ENCODE data around the gene HNRNPK. TPM values are rescaled to one million over a fixed set of nuclear protein-coding genes. Genes with fewer than 3 reads are reported as not detected.
A peak's percentile ranks its signal among the peaks of the same experiment; 100 is the strongest.

Gene HNRNPK
- total RNA-seq, 1 experiment from 2014 or later = 825 TPM

- intact Hi-C loops (cut with micrococcal nuclease) = loop anchor here (1.0 to 5.0 kb wide), 2 partner anchors 282 to 338 kb away; no protein-coding TSS in a partner anchor
- peak overlapping the region; percentile 100 for H3K4me3 Mint-ChIP-seq (ENCODE audit: unreplicated experiment)
- POLR2A ChIA-PET = interaction anchor here (0.6 to 7.0 kb wide), 39 partner anchors 9 to 1529 kb away, joined by 3 to 130 read pairs (median 5); partner anchors contain the start of gene KIF27
- H3K27ac Mint-ChIP-seq (ENCODE audit: low read depth, unreplicated experiment) = peak overlapping the region; percentile 100
- H3K9me3 Mint-ChIP-seq (ENCODE audit: unreplicated experiment) = no peaks in the 10 kb centered on the region
- CTCF ChIA-PET = interaction anchor here (0.6 to 2.2 kb wide), 7 partner anchors 9 to 282 kb away, joined by 3 to 8 read pairs (median 5); no protein-coding TSS in a partner anchor
- H3K36me3 Mint-ChIP-seq (ENCODE audit: insufficient read depth, unreplicated experiment) = peaks cover 64% of the 10 kb centered on the region
- peaks cover 39% of the 10 kb centered on the region for H3K4me1 Mint-ChIP-seq (ENCODE audit: insufficient read depth, unreplicated experiment)
- TF ChIP-seq CTCF (IDR thresholded peaks at IDR 0.05; ENCODE audit: unreplicated experiment) = no peak
- peak; percentile 79 for DNase-seq (ENCODE audit: unreplicated experiment)
- H3K27me3 Mint-ChIP-seq (ENCODE audit: insufficient read depth, unreplicated experiment) = no peaks in the 10 kb centered on the region
- BruUV-seq (replicated peaks) = TSS peak; percentile 29
Observed at GRCh38 chr9:83978992-83979811, 813 bp downstream of the HNRNPK start.

- Mint-ChIP-seq H3K36me3 (ENCODE audit: insufficient read depth, unreplicated experiment) (peaks cover 84% of the 10 kb centered on the region), H3K27ac (ENCODE audit: low read depth, unreplicated experiment) (peak overlapping the region; percentile 100), H3K27me3 (ENCODE audit: insufficient read depth, unreplicated experiment) (no peaks in the 10 kb centered on the region), H3K4me1 (ENCODE audit: insufficient read depth, unreplicated experiment) (peaks cover 31% of the 10 kb centered on the region), H3K9me3 (ENCODE audit: unreplicated experiment) (no peaks in the 10 kb centered on the region), H3K4me3 (ENCODE audit: unreplicated experiment) (peak overlapping the region; percentile 100)
- no peak for TF ChIP-seq CTCF (IDR thresholded peaks at IDR 0.05; ENCODE audit: unreplicated experiment)
- ChIA-PET CTCF (interaction anchor here (1.2 to 1.7 kb wide), 2 partner anchors 195 to 284 kb away, joined by 3 to 6 read pairs; no protein-coding TSS in a partner anchor), POLR2A (interaction anchor here (0.9 to 7.0 kb wide), 7 partner anchors 10 to 262 kb away, joined by 3 to 130 read pairs (median 5); partner anchors contain the start of gene KIF27)
- DNase-seq (ENCODE audit: unreplicated experiment) = no peak
- BruUV-seq (replicated peaks) = no TSS peak
- intact Hi-C loops (cut with micrococcal nuclease) = loop anchor here (5.0 kb wide), 1 partner anchor 340 kb away; no protein-coding TSS in a partner anchor
Observed at GRCh38 chr9:83977196-83977595, 2.8 kb downstream of the HNRNPK start.

GRCh38 chr9:83976372-83976771 is 3.6 kb downstream of the HNRNPK start:
- POLR2A ChIA-PET = interaction anchor here (0.6 to 7.0 kb wide), 3 partner anchors 14 to 515 kb away, joined by 3 to 104 read pairs (median 3); no protein-coding TSS in a partner anchor
- H3K27ac Mint-ChIP-seq (ENCODE audit: low read depth, unreplicated experiment) = peak overlapping the region; percentile 31
- no TSS peak for BruUV-seq (replicated peaks)
- no peak for DNase-seq (ENCODE audit: unreplicated experiment)
- intact Hi-C loops (cut with micrococcal nuclease) = loop anchor here (5.0 kb wide), 1 partner anchor 341 kb away; no protein-coding TSS in a partner anchor
- no peak for TF ChIP-seq CTCF (IDR thresholded peaks at IDR 0.05; ENCODE audit: unreplicated experiment)
- H3K9me3 Mint-ChIP-seq (ENCODE audit: unreplicated experiment) = no peaks in the 10 kb centered on the region
- H3K4me1 Mint-ChIP-seq (ENCODE audit: insufficient read depth, unreplicated experiment) = peaks cover 31% of the 10 kb centered on the region
- peak overlapping the region; percentile 100 for H3K4me3 Mint-ChIP-seq (ENCODE audit: unreplicated experiment)
- peaks cover 92% of the 10 kb centered on the region for H3K36me3 Mint-ChIP-seq (ENCODE audit: insufficient read depth, unreplicated experiment)
- CTCF ChIA-PET = interaction anchor here (1.2 kb wide), 1 partner anchor 285 kb away, joined by 3 read pairs; no protein-coding TSS in a partner anchor
- no peaks in the 10 kb centered on the region for H3K27me3 Mint-ChIP-seq (ENCODE audit: insufficient read depth, unreplicated experiment)

GRCh38 chr9:83975300-83975699 is 4.7 kb downstream of the HNRNPK start:
- intact Hi-C loops (cut with micrococcal nuclease) = loop anchor here (5.0 kb wide), 1 partner anchor 342 kb away; no protein-coding TSS in a partner anchor
- POLR2A ChIA-PET = interaction anchor here (0.6 to 7.0 kb wide), 3 partner anchors 13 to 274 kb away, joined by 3 to 104 read pairs (median 3); no protein-coding TSS in a partner anchor
- peak overlapping the region; percentile 100 for H3K4me3 Mint-ChIP-seq (ENCODE audit: unreplicated experiment)
- CTCF ChIA-PET = no interaction called here
- no TSS peak for BruUV-seq (replicated peaks)
- TF ChIP-seq CTCF (IDR thresholded peaks at IDR 0.05; ENCODE audit: unreplicated experiment) = no peak
- peak overlapping the region; percentile 69 for H3K27ac Mint-ChIP-seq (ENCODE audit: low read depth, unreplicated experiment)
- peaks cover 31% of the 10 kb centered on the region for H3K4me1 Mint-ChIP-seq (ENCODE audit: insufficient read depth, unreplicated experiment)
- H3K27me3 Mint-ChIP-seq (ENCODE audit: insufficient read depth, unreplicated experiment) = no peaks in the 10 kb centered on the region
- no peak for DNase-seq (ENCODE audit: unreplicated experiment)
- no peaks in the 10 kb centered on the region for H3K9me3 Mint-ChIP-seq (ENCODE audit: unreplicated experiment)
- H3K36me3 Mint-ChIP-seq (ENCODE audit: insufficient read depth, unreplicated experiment) = peaks cover 100% of the 10 kb centered on the region

All from MCF 10A (cell line).